LNCaP clone FGC (cell line): ENCODE measurements around the gene TMEM81.

ENCODE experiments used
- DNase-seq: peaks from one replicate; pipeline ENCODE4 v3.0.0-alpha.2; 2011; ENCODE audit warnings: low read depth
- H3K4me3 ChIP-seq: 2 replicates; pipeline ENCODE4 v1.5.1; 2011; ENCODE audit warnings: mild to moderate bottlenecking, low read depth, low read length, control low read depth
- TF ChIP-seq, protein P1 (sequence below): IDR thresholded peaks from 2 replicates; pipeline ENCODE4 v1.5.1; 2012; ENCODE audit warnings: mild to moderate bottlenecking; ENCODE audit not compliant: control insufficient read depth, insufficient read depth; ENCODE audit errors: extremely low read depth

TMEM81 gene

DNA sequence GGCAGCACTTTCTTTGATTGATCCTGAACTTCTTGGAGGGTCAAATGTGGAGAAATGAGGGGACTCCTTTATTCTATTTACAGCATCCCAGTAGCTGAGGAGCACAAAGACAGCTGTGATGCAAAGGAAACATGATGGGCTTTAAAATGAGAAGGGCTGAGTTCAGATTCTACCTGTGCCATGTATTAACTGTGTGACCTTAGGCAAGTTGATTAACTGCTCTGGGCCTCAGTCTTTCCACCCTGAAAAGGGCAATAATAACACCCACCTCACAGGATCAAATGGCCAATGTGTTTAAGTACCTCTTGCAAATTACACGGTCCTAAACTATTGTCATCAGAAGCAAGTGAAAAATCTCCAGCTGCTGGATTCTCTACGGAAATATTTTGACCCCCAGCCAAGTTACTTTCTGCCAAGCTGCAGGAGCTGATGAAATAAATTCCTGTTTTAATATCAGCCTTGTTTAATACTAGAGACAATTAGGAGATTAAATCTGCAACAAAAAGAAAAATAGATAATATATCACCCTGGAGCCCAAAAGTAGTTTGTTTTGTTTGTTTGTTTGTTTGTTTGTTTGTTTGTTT is 15.7 kb downstream of the TMEM81 start:
- TF ChIP-seq, protein P1, sequence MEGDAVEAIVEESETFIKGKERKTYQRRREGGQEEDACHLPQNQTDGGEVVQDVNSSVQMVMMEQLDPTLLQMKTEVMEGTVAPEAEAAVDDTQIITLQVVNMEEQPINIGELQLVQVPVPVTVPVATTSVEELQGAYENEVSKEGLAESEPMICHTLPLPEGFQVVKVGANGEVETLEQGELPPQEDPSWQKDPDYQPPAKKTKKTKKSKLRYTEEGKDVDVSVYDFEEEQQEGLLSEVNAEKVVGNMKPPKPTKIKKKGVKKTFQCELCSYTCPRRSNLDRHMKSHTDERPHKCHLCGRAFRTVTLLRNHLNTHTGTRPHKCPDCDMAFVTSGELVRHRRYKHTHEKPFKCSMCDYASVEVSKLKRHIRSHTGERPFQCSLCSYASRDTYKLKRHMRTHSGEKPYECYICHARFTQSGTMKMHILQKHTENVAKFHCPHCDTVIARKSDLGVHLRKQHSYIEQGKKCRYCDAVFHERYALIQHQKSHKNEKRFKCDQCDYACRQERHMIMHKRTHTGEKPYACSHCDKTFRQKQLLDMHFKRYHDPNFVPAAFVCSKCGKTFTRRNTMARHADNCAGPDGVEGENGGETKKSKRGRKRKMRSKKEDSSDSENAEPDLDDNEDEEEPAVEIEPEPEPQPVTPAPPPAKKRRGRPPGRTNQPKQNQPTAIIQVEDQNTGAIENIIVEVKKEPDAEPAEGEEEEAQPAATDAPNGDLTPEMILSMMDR = no peak
- no peak overlapping the region for H3K4me3 ChIP-seq
- no peak for DNase-seq

DNA sequence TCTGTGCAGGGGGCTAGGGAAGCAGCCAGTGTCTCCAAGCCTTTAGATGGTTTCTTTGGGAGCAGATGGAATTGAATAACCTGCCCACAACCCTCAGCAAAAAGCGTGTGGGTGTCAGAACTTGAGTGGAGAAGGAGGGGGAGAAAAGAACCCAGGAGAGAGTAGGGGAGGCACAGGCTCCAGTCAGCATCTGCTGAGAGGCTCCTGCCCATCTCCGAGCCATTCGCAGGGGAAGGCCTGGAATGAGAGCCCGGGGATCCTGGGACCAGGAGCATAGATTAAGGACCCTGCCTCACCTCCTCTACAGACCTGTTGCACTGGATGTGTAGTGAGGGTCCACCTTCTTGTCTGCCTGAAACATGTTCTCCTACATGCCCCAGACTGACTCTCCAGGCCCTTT is 16.3 kb downstream of the TMEM81 start:
- TF ChIP-seq, protein P1 = no peak

DNA sequence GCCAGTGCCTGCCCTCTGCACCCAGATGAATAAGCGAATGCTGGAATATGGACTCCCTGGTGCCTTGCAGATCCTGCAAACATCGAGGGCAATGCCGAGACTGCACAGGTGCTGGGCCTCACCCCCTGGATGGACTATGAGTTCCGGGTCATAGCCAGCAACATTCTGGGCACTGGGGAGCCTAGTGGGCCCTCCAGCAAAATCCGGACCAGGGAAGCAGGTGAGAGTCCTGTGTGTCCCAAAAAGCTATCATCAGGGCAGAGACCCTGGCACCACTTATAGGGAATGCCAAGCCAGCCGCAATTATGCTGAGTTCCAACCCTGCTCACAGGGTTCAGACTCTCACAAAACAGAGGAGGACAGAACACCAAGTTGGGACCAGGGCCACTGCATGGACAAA is 17.2 kb downstream of the TMEM81 start:
- H3K4me3 ChIP-seq = no peak overlapping the region
- no peak for DNase-seq
- TF ChIP-seq, protein P1 = no peak

More for the DNA sequence above, 16.3 kb downstream of the TMEM81 start:
- no peak overlapping the region for H3K4me3 ChIP-seq
- no peak for DNase-seq

DNA sequence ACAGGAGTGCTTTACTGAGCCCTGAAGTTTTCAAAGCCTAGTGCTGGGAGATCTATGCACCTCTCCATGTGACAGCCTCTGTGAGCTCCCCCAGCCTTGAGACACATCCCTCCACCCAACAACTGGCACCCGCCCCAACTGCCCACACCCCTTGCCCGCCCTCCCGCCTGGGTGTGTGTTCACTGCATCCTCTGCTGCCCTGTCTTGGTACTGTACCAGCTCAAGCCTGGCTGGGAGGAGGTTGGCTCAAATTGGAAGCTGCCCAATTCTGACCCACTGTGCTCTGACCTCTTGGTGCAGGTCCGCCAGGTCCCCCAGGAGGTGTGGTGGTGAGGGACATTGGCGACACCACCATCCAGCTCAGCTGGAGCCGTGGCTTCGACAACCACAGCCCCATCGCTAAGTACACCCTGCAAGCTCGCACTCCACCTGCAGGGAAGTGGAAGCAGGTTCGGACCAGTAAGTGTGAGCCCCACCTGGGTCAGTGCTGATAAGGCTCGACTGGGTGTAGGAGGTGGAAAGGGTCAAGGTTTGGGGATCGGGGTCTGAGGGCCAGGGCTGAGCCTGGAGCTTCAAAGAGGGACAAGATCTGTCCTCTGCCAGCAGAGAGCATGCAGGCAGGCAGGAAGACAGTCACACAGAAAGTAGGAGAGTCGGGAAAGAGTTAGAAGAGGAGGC is 18.0 kb downstream of the TMEM81 start:
- H3K4me3 ChIP-seq = no peak overlapping the region
- TF ChIP-seq, protein P1 = no peak
- DNase-seq = no peak

DNA sequence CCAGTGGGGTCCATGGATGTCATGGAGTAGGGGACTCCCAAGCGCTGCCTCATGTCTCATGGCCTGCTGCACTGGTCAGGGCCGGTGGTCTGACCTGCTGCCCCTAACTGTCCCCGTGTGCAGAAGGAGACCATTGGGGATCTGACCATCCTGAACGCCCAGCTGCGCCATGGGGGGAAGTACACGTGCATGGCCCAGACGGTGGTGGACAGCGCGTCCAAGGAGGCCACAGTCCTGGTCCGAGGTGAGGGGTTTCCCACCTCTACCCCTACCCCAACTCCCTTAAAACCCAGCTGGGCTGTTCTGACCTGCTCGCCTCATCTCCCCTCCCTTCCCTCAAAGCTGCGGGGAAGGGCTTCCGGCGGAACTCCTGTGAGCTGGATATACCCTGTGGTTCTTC is 18.6 kb downstream of the TMEM81 start:
- TF ChIP-seq, protein P1 = no peak
- H3K4me3 ChIP-seq = no peak overlapping the region
- no peak for DNase-seq

DNA sequence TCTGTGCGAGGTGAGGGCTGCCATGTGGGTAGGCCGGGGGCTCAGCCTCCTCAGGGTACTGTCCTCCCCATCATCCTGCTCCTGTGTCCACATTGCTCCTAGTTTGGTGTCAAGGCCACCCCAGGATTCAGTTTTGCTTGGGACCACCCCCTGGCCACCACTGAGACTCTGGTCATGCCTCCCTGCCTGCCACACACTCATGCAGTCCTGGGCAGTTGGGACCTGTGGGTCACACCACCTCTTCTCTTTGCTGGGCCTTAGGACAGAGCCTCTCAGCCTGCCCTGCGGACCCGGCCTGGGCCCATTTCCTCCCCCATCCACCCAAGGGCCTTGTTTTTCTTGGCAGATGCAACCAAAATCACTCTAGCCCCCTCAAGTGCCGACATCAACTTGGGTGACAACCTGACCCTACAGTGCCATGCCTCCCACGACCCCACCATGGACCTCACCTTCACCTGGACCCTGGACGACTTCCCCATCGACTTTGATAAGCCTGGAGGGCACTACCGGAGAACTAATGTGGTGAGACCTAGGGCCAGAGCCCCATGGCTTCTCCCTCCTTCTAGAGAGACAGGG is 19.4 kb downstream of the TMEM81 start:
- no peak overlapping the region for H3K4me3 ChIP-seq
- TF ChIP-seq, protein P1 = no peak
- DNase-seq = no peak
